Measurements from ENCODE around the gene SMIM3.

DNA sequence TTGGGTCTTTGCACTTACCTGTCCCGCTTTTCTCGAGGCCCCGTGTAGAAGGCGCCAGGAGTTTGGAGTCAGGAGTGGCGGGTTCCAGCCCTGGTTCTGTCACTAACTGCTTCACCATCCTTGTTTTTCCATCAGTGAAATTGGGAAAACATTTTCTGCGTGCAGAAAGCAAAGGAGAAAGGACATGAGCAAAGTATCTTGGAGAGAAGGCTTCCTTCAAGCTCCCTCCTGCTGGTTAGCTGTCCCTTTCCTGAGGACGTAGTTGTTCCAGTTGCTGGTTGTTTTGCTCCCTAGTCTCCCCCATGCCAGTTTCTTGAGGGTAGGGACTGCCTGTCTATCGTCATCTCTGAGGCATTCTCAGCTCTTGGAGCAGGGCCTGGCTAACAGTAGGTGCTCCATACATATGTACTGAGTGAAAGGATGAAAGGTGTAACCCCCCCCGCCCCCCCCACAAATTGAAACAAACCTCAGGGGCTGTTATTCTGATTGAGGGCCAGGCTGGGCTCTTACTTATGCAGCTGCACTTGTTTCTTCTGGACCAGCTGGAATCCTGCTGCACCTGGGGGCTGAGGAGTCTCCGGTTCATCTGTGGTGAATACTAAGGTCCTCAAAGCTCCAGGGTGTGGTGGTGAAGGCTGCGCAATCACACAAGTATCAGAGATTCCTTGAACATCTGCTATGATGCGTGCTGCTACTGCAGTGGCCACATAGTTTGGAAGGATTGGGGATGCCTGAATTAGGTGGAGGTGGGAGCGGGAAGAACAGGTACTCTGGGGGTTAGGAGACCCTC, 1.0 kb downstream of the SMIM3 start:
- TF ChIP-seq POLR2A (IDR thresholded peaks at IDR 0.05), result no peak
- TF ChIP-seq, protein P1, sequence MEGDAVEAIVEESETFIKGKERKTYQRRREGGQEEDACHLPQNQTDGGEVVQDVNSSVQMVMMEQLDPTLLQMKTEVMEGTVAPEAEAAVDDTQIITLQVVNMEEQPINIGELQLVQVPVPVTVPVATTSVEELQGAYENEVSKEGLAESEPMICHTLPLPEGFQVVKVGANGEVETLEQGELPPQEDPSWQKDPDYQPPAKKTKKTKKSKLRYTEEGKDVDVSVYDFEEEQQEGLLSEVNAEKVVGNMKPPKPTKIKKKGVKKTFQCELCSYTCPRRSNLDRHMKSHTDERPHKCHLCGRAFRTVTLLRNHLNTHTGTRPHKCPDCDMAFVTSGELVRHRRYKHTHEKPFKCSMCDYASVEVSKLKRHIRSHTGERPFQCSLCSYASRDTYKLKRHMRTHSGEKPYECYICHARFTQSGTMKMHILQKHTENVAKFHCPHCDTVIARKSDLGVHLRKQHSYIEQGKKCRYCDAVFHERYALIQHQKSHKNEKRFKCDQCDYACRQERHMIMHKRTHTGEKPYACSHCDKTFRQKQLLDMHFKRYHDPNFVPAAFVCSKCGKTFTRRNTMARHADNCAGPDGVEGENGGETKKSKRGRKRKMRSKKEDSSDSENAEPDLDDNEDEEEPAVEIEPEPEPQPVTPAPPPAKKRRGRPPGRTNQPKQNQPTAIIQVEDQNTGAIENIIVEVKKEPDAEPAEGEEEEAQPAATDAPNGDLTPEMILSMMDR (IDR thresholded peaks at IDR 0.05 in 4 of 5, conservative IDR thresholded peaks at IDR 0.05 in 1 of 5), result no peak
